Activated CD4-positive, alpha-beta T cell treated with anti-CD3 and anti-CD28 coated beads, Interleukin-2, Interleukin-6, amounts not matched to agents 100 ng/mL and 50 ng/mL, durations not matched to agents 16 hours and 8 hours (primary cell): ENCODE measurements around the gene ACSF3.
"Not testable (repeated sequence)": the region's sequence is repeated elsewhere in the genome, so short reads cannot be mapped to it uniquely, and the experiment has no call there.

Source experiments
- DNase-seq: peaks from one replicate; pipeline ENCODE4 v3.0.0-alpha.2; 2020

The ACSF3 gene

GRCh38 chr16:89150090-89150835, 56.6 kb downstream of the ACSF3 start:
- no peak for DNase-seq

DNA sequence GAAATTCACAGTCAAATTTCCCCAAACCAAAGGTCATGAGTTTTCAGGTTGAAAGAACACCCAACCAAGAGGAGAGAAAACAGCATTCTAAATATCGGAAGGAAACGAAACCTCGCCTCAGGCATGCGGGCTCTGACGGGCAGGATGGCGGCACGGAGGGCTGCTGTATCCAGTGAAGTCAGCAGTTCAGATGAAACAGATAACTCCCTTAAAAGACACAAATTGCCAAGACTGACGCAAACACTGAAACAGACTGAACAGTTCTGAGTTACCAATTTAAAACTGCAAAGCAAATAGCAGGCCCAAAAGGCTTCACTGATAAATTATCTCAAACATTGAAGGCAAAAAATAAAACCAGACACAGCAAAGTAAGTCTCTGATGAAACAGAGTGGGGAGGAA, 57.3 kb downstream of the ACSF3 start:
- DNase-seq, result no peak

GRCh38 chr16:89152831-89153700, 59.4 kb downstream of the ACSF3 start:
- peak; percentile 24 for DNase-seq

GRCh38 chr16:89153848-89154271, 60.2 kb downstream of the ACSF3 start:
- no peak for DNase-seq

DNA sequence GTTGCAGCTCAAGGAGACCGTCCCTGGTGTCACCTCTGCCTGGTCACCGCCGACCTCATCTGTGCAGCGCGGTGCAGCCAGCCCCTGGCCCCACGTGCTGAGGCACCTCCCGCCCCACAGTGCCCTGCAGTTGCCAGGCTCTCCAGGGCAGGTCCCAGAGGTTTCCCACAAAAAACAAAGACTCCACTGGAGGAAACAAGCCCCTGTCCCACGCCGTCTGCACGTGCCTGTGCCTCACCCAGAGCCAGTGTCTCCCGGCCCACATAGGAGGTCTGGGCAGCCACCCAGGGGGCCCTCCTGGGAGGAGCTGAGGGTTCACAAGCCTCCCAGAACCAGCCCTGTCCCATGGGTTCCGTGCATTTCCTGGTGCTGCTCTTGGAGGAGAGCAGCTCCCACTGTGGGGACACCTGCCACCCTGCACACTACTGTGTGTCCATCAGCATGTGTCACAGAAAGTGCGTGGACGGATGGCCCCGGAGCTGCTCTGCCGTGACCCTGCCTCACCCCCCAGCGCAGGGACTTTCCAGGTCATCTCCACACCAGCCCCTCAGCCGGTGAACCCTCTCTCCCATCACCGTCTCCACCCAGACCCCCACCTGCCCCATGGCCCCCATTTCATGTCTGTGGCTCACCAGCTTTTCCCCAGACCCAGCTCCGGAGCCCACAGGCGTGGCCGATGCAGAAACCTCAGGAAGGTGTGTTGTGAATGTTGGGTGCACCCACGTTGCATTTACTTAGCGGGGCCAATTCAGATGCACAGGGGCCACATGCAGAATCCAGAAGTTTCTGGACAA, 60.9 kb downstream of the ACSF3 start:
- no peak for DNase-seq

DNA sequence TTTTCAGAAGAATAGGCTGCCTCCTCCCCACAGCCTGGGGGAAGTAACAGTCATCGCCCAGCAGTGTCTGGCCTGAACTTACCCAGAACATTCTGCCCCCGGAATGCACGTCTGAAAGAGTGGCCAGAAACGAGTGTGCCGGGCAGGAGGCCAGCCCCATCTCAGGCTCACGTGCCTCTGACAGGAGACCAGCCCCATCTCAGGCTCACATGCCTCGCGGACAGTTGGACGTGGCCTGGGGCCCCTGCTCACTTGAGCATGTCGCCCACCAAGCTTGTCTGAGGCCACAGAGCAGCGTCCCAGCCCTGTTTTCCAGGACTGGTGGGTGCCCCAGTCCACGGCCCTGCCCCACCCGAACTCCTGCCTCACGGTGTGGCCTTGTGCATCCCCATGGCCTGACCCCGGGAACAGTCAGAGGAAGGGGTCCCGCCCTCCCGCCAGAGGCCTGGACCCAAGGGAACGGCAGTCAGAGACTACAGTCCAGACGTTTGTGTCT, 61.6 kb downstream of the ACSF3 start:
- no peak for DNase-seq

- no peak for DNase-seq
These were observed 62.4 kb downstream of the ACSF3 start for GRCh38 chr16:89155851-89156739.

DNA sequence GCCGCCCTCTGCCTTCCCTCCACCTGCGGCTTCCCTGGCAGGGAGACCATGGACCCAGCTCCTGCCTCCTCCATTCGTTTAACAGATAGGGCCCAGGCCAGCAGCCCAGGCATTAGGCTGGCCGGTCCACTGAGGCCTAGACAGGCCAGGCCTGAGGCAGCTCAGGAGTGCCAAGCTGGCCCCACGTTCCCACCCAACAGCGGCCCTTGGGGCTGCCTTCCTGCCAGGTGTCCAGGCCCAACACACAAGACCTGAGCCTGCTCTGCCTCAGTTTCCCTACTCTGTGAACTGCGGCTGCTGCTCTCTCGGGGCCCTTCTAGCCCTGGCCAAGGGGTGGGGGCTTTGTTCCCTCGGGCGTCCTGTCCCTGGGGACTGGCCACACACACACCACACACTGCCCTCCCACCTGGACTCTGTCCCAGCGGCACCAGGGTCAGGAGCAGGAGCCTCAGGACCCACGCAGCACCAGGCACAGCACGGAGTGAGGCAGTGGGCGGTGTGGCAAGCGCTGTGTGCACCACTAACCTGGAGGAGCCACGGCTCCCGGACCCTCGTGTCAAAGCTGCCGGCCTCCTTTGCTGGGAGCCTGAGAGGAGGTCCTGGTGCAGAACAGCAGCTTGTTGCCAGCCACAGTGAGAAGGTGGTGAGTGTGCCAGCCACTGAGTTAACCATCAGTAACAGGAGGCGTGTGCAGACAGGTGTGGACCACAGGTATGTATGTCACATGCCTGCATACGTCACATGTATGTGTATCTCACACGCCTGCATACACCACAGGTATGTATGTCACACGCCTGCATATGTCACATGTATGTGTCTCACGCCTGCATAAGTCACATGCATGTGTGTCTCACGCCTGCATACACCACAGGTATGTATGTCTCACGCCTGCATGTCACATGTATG, 63.3 kb downstream of the ACSF3 start:
- no peak for DNase-seq

GRCh38 chr16:89157778-89158177, 64.1 kb downstream of the ACSF3 start:
- no peak for DNase-seq

GRCh38 chr16:89159066-89159849, 65.6 kb downstream of the ACSF3 start:
- no peak for DNase-seq

GRCh38 chr16:89159850-89160354, 66.2 kb downstream of the ACSF3 start:
- no peak for DNase-seq

DNA sequence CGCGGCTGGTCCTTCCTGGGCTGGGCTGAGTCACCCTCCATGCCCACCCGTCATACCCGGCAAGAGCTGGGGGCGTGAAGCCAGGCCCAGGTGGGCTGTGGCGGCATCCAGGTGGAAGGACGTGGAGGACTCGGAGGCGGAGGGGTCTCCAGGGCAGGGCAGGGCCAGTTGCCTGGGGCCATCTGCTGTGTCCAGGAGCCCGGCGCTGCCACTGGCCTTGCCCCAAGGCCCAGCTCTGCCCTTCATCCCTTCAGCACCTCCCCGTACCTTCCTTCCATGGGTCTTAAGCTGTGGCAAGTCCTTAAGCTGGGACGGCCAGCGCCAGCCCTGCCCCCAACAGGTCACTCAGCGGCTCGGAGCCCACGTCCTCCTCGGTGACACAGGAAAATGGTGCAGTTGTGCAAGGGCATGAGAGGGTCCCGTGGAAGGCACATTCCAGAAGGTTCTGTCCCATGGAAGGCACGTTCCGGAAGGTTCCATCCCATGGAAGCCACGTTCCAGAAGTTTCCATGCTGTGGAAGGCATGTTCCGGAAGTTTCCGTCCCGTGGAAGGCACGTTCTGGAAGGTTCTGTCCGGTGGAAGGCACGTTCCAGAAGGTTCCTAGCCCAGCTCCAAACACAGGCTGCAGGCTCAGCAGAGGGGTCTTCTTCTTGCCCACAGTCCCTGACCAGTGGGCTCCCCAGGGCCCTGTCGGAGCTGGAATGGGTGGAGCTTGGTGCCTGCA, 67.5 kb downstream of the ACSF3 start:
- no peak for DNase-seq

- no peak for DNase-seq
These were observed 68.4 kb downstream of the ACSF3 start for GRCh38 chr16:89161763-89162713.

GRCh38 chr16:89163297-89163696, 69.6 kb downstream of the ACSF3 start:
- no peak for DNase-seq

DNA sequence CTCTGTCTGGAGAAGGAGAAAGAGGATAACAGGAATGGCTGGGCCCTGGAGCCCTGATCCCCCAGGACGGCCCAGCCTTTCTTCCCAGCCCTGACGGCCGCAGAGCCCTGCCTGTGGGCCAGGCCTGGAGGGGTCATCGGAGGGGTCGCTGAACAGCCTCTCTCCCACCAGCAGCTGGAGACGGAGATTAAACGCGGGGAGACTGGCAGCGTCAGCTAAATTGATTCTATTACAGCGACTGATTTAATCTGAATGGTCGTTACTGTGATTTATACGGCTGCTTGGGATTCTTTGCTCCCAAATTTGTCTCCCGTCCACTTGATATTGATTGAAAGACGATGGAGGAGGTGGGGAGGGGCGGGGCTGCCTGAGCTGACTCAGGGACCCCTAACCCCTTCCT, 70.8 kb downstream of the ACSF3 start:
- DNase-seq, result no peak

- no peak for DNase-seq
These were observed 71.4 kb downstream of the ACSF3 start for GRCh38 chr16:89164847-89165680.

GRCh38 chr16:89165681-89165979, 72.0 kb downstream of the ACSF3 start:
- DNase-seq, result not testable (repeated sequence)
